GM21717 (cell line): Measurements from ENCODE around the gene ZNF33B.
"Not testable (repeated sequence)": the region's sequence is repeated elsewhere in the genome, so short reads cannot be mapped to it uniquely, and the experiment has no call there.

ENCODE experiments used
- ATAC-seq: cut with Tn5 transposase; IDR thresholded peaks from one replicate; pipeline ENCODE4 v1.9.1; 2021; ENCODE audit warnings: mild to moderate bottlenecking, moderate library complexity; ENCODE audit not compliant: unreplicated experiment

Gene ZNF33B

GRCh38 chr10:42618424-42618823, 19.9 kb downstream of the ZNF33B start:
- ATAC-seq: no peak

- no peak for ATAC-seq
Observed at GRCh38 chr10:42615419-42615818, 23.0 kb downstream of the ZNF33B start.

- no peak for ATAC-seq
Observed at GRCh38 chr10:42609872-42610271, 28.5 kb downstream of the ZNF33B start.

GRCh38 chr10:42598249-42598873, 40.0 kb downstream of the ZNF33B start:
- ATAC-seq: no peak

GRCh38 chr10:42596196-42596595, 42.2 kb downstream of the ZNF33B start:
- no peak for ATAC-seq

- no peak for ATAC-seq
Observed at GRCh38 chr10:42594246-42594650, 44.1 kb downstream of the ZNF33B start.

- ATAC-seq: no peak
Observed at GRCh38 chr10:42593284-42593683, 45.1 kb downstream of the ZNF33B start.

- no peak for ATAC-seq
Observed at GRCh38 chr10:42583828-42584227, 54.5 kb downstream of the ZNF33B start.

GRCh38 chr10:42578019-42578418, 60.4 kb downstream of the ZNF33B start:
- no peak for ATAC-seq

GRCh38 chr10:42576338-42576737, 62.0 kb downstream of the ZNF33B start:
- no peak for ATAC-seq

GRCh38 chr10:42574336-42574735, 64.0 kb downstream of the ZNF33B start:
- ATAC-seq: no peak

GRCh38 chr10:42556931-42557330, 81.4 kb downstream of the ZNF33B start:
- no peak for ATAC-seq

- ATAC-seq: not testable (repeated sequence)
Observed at GRCh38 chr10:42553576-42553975, 84.8 kb downstream of the ZNF33B start.

GRCh38 chr10:42553064-42553407, 85.3 kb downstream of the ZNF33B start:
- ATAC-seq: peak; percentile 33

GRCh38 chr10:42552188-42553063, 85.9 kb downstream of the ZNF33B start:
- peak; percentile 91 for ATAC-seq

- ATAC-seq: no peak
Observed at GRCh38 chr10:42551582-42552187, 86.7 kb downstream of the ZNF33B start.

GRCh38 chr10:42549851-42550250, 88.5 kb downstream of the ZNF33B start:
- no peak for ATAC-seq

- no peak for ATAC-seq
Observed at GRCh38 chr10:42548254-42548653, 90.1 kb downstream of the ZNF33B start.

GRCh38 chr10:42544945-42545344, 93.4 kb downstream of the ZNF33B start:
- no peak for ATAC-seq

- no peak for ATAC-seq
Observed at GRCh38 chr10:42543840-42544372, 94.5 kb downstream of the ZNF33B start.
